Activated gamma-delta T cell treated with Interleukin-2 at 50 U/mL for 16 hours (primary cell): ENCODE measurements around the gene GALNT12.

ENCODE experiments used
- DNase-seq: peaks from one replicate; pipeline ENCODE4 v3.0.0-alpha.2; 2020

Gene GALNT12

GRCh38 chr9:98864281-98865174, 57.1 kb downstream of the GALNT12 start:
- DNase-seq = no peak

GRCh38 chr9:98865284-98865875, 57.9 kb downstream of the GALNT12 start:
- DNase-seq = no peak

GRCh38 chr9:98866435-98867102, 59.1 kb downstream of the GALNT12 start:
- no peak for DNase-seq

GRCh38 chr9:98867103-98867428, 59.6 kb downstream of the GALNT12 start:
- DNase-seq = no peak

- no peak for DNase-seq
Measured at GRCh38 chr9:98867429-98868168, 60.1 kb downstream of the GALNT12 start.

GRCh38 chr9:98869078-98869745, 61.7 kb downstream of the GALNT12 start:
- no peak for DNase-seq

- DNase-seq = no peak
Measured at GRCh38 chr9:98869866-98870265, 62.4 kb downstream of the GALNT12 start.

GRCh38 chr9:98870782-98871557, 63.5 kb downstream of the GALNT12 start:
- DNase-seq = no peak

- DNase-seq = no peak
Measured at GRCh38 chr9:98871558-98872065, 64.1 kb downstream of the GALNT12 start.

GRCh38 chr9:98873526-98873925, 66.1 kb downstream of the GALNT12 start:
- no peak for DNase-seq

GRCh38 chr9:98873951-98874371, 66.5 kb downstream of the GALNT12 start:
- DNase-seq = no peak

GRCh38 chr9:98874721-98875255, 67.3 kb downstream of the GALNT12 start:
- no peak for DNase-seq

GRCh38 chr9:98875536-98875935, 68.1 kb downstream of the GALNT12 start:
- no peak for DNase-seq

- no peak for DNase-seq
Measured at GRCh38 chr9:98877311-98877710, 69.8 kb downstream of the GALNT12 start.

GRCh38 chr9:98879094-98879962, 71.9 kb downstream of the GALNT12 start:
- no peak for DNase-seq

- no peak for DNase-seq
Measured at GRCh38 chr9:98879963-98880310, 72.5 kb downstream of the GALNT12 start.

- DNase-seq = no peak
Measured at GRCh38 chr9:98880311-98881015, 73.0 kb downstream of the GALNT12 start.

- no peak for DNase-seq
Measured at GRCh38 chr9:98881356-98881755, 73.9 kb downstream of the GALNT12 start.

- no peak for DNase-seq
Measured at GRCh38 chr9:98881836-98882568, 74.5 kb downstream of the GALNT12 start.
